NCI-H2107 treated with DMSO at 0.1 percent for 48 hours (cell line): Measurements from ENCODE around the gene TET1.
"Not testable (repeated sequence)": the region's sequence is repeated elsewhere in the genome, so short reads cannot be mapped to it uniquely, and the experiment has no call there.

Source experiments
- DNase-seq: peaks from one replicate; lab custom pipeline; 2025; ENCODE audit not compliant: unreplicated experiment; lab: John Stamatoyannopoulos, UW

The TET1 gene

DNA sequence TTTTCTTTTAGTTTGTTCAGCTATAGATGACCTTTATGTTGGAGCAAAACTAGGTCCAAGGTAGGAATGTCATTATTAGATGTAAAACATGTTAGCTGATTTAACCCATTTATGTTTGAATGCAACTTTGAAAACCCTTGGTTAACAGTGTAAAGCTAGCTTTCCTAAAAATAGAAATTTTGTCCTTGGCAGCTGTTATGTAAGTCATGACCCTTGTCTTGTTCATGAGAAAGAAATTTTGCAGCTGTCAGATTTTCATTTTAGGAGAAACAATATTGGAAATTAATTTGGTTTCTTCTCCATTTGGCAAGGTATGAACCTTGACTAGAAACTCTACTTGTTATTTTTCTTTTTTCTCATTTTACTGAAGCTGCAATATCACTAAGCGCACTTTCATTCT is 137.0 kb downstream of the TET1 start:
- no peak for DNase-seq

DNA sequence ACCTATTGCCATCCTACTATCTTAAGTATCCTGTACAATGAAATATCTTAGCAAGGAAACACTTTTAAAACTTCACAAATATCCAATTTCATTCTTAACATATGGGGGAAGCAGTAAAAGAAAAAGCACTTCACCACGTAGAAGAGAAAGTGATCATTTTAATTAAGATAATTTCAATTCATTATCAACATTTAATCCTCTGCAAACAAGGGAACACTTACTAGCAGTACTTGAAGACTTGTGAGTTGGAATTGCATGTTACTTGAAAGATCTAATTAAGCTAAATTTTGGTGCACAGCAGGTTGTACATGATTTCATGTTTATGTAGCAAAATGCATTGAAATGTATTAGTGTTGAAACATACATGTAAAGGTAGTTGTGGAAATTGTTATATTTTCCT is 140.1 kb downstream of the TET1 start:
- DNase-seq: no peak

DNA sequence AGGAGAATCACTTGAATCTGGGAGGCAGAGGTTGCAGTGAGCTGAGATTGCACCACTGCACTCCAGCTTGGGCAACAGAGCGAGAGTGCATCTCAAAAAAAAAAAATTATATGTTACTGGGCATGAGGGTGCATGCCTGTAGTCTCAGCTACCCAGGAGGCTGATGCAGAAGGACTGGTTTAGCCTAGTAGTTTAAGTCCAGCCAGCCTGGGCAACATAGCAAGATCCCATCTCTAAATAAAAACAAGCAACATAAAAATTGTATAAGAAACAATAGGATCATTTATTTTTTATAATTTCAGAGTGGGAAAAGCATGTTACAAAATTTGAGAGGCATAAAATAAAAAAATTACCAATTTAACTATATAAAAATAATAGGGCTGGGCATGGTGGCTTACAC is 145.4 kb downstream of the TET1 start:
- DNase-seq: no peak

DNA sequence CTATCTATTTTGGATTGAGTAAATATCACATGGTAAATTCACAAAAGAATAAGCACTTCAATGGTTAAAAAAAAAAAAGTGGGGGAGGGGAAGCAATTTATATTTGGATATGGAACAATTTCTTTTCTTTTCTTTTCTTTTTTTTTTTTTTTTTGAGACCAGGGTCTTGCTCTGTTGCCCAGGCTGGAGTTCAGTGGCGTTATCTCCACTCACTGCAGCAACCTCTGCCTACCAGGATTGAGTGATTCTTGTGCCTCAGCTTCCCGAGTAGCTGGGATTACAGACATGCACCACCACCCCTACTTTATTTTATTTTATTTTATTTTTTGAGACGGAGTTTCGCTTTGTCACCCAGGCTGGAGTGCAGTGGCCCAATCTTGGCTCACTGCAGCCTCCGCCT is 148.8 kb downstream of the TET1 start:
- DNase-seq: not testable (repeated sequence)

DNA sequence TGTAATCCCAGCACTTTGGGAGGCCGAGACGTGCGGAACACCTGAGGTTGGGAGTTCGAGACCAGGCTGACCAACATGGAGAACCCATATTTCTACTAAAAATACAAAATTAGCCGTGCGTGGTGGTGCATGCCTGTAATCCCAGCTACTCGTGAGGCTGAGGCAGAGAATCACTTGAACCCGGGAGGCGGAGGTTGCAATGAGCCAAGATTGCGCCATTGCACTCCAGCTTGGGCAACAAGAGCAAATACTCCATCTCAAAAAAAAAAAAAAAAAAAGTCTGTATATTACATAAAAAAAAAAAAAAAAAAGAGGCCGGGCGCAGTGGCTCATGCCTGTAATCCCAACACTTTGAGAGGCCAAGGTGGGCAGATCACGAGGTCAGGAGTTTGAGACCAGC is 152.9 kb downstream of the TET1 start:
- not testable (repeated sequence) for DNase-seq

DNA sequence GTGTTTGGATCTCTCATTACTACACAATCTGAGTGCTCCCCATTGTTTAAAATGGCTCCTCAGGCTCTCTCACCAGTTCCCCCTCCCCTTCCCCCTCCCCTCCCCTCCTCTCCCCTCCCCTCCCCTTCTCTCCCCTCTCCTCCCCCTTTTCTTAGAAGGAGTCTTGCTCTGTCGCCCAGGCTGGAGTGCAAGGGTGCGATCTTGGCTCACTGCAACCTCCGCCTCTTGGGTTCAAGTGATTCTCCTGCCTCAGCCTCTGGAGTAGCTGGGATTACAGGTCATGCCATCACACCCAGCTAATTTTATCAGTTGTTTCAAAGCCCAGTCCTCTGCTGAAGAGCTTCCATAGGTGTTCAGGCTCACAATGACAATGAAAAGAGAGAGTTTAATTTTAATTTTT is 157.3 kb downstream of the TET1 start:
- no peak for DNase-seq

DNA sequence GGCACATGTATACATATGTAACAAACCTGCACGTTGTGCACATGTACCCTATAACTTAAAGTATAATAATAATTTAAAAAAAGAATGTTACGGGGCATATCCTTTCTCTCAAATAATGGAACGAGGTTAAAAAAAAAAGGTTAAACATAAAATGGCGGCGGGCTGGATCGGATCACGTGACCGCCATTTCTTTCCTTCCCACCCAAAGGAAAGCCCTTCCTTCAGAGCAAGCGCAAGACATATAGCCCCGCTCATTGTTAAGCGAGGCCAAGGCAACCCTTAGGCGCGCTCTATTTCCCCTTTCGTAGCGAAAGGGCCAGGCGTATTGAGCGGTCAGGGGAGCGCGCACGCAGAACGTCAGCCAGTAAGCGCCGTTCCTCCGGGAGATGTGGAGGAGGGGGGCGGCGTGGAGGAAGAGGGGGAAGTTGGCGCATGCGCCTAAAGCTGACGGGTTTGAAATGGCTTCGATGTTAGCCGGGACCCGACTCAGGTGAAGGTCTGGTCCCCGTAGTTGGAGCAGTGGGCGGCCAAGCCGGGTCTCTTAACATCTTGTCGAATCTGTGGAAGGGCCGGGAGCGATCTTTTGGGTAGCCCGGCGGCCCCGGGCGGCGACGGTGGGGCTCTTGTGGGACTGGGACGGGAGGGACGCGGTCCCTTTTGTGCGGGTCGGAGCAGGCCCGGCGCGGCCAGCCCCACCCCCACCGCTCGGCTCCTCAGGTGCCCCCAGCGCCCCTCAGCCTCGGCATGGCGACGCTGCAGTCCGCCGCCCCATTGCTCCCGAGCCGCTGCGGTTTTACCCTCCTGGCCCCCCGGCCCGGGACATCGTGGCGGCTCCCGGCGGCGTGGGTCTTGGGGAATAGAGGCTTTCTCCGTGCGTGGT is 160.9 kb downstream of the TET1 start, which contains the start of gene CCAR1:
Gene CCAR1 (plus strand): TSS at position 447 of the 880 bp plus-strand sequence. CDS start 1,266 bp downstream, outside the sequence.
- DNase-seq: peak; percentile 90

DNA sequence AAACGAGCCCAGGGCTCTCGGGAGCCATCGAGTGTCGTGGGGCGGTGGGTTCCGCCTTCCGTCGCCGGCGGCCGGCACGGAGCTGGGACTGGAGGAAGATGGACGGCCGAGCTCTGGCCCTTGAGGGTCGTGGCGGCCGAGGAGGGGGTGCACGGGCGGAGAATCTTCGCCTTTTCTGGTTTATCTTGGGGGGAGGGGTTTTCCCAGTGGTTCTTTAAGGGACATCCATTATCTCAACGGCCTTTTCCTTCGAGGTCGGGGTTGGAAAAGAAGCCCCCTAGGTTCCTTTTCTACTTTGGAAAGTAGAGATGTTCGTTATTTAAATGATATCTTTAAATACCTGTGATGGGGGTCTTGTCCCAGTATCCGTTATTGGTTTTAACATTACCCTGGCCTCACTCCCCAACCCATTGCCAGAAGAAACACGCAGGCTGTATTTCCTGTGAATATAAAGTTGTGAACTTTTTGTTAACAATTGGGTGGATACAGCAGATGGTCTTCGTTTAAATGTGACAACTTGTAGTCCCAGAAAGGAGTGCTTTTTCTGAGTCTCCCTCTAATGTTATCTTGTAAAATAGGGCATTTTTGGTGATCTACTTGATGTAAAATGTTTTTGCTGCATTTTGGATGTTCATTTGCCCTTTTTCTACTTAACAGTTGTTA is 161.7 kb downstream of the TET1 start:
- DNase-seq: no peak

DNA sequence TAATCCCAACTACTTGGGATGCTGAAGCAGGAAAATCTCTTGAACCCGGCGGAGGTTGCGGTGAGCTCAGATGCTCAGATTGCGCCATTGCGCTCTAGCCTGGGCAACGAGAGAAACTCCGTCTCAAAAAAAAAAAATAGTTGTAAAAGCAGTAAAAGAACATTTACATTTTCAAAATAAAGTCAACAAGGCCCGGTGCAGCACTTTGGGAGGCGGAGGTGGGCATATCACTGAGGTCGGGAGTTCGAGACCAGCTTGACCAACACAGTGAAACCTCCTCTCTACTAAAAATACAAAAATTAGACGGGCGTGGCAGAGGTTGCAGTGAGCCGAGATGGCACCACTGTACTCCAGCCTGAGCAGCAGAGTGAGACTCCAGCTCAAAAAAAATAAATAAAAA is 164.9 kb downstream of the TET1 start:
- DNase-seq: no peak

DNA sequence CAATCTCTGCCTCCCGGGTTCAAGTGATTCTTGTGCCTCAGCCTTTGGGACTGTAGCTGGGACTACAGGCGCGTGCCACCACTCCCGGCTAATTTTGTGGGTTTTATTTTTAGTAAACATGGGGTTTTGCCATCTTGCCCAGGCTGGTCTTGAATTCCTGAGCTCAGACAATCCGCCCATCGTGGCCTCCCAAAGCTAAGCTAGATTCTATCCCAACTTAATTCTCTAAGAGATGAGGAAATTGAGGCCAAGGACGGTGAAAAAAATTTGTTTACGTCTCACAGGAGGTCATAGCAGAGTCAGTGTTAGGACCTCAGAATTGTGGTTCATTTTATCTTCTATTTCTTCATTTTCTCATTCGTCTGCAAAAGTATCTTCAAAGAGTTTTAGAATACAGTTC is 167.0 kb downstream of the TET1 start:
- no peak for DNase-seq

DNA sequence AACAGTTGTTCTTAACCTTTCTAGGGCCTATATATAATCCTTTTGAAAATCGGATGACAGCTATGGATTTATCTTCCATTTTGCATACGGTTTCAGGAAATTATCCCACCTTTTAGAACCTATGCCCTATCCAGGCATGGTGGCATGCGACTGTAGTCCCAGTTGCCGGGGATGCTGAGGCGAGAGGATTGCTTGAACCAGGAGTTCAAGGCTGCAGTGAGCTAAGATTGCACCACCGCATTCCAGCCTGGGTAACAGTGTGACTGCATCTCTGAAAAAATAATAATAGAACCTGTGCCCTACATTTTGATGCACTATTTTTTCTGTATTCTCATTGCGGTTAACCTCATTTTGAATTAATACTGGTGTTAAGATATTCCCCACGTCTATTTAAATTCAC is 172.5 kb downstream of the TET1 start:
- no peak for DNase-seq

DNA sequence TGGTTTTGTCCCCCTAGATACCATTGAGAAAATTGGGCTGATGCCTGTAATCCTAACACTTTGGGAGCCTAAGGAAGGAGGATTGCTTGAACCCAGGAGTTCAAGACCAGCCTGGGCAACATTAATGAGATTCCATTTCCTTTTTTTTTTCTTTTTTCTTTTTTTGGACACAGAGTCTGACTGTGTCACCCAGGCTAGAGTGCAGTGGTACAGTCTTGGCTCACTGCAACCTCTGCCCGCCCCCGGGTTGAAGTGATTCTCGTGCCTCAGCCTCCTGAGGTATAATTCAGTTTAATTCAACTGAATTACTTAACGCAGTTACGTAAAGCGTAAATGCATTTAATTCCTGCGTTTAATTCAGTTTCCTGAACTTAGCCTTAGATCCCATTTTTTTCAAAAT is 174.2 kb downstream of the TET1 start:
- no peak for DNase-seq

DNA sequence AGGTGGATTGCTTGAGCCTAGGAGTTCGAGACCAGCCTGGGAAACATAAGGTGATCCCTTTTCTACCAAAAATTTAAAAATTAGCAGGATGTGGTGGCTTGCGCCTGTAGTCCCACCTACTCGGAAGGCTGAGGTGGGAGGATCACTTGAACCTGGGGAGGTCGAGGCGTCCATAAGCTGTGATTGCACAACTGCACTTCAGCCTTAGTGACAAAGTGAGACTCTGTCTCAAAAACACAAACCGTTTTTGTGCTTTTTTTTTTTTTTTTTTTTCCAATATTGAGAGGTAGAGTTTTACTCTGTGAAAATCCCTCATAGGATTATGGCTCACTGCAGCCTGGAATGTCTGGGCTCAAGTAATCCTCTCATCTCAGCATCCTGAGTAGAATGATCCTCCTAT is 175.0 kb downstream of the TET1 start:
- DNase-seq: no peak

DNA sequence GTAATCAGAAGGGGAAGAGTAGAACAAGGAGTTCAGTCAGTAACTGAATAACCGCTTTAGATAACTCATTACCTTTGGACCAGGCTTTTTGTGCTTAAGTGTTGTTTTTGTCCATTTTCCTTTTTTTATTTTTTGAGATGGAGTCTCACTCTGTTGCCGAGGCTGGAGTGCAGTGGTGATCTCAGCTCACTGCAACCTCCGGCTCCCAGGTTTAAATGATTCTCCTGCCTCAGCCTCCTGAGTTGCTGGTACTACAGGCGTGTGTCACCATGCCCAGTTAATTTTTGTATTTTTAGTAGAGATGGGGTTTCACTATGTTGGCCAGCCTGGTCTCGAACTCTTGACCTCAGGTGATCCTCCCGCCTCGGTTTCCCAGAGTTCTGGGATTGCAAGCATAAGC is 175.6 kb downstream of the TET1 start:
- not testable (repeated sequence) for DNase-seq

DNA sequence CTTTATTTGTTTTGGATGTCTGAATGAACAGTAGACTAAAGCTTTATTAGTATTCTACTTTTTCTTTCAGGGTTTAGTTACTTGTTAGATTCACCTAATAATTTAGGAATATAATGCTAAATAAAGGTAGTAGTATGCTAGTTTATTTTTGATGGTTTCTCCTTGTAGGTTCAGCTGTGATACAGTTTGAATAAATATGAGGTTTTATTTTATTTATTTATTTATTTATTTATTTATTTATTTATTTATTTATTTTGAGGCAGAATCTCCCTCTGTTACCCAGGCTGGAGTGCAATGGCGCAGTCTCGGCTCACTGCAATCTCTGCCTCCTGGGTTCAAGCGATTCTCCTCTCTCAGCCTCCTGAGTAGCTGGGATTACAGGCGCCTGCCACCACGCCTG is 180.5 kb downstream of the TET1 start:
- DNase-seq: not testable (repeated sequence)

DNA sequence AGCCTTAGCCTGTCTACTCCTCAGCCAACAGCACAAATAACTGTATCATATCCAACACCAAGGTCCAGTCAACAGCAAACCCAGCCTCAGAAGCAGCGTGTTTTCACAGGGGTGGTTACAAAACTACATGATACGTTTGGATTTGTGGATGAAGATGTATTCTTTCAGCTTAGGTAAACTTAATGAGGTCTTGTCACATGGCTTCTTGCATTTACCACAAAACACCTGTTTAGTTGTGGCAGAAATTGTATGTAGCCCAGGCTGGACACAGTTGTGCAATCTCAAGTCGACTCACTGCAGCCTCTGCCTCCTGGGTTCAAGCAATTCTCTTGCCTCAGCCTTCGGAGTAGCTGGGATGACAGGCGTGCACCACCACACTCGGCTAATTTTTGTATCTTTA is 182.3 kb downstream of the TET1 start:
- no peak for DNase-seq
